Measurements from ENCODE around the gene UBXN11. TPM values are rescaled to one million over a fixed set of nuclear protein-coding genes. Genes with fewer than 3 reads are reported as not detected.

The UBXN11 gene
- total RNA-seq, 1 donor from 2014 or later = 7.1 TPM

DNA sequence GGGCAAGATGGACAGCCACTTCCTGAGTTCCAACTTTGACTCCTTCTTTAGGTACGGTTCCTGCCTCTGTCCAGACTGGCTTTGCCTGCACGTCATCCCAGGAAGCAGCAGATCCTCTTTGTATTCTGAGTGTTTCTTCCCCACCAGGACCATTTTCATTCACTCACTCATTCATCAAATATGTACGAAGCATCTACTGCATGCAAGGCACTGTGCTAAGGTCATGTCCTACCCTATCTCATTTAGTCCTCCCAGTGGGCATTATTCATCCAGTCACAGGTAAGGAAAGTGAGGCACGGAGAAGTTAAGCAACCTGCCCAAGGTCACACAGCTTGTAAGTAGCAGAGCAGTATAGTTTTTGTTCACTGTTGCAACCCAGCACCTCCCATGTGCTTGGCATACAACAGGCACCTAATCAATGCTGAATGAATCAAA is 33.6 kb upstream of the UBXN11 start:
- TF ChIP-seq POLR2AphosphoS5 (IDR thresholded peaks at IDR 0.05; ENCODE audit: insufficient read depth in 1 of 2, low read depth in 1 of 2) (no peak), POLR2A (IDR thresholded peaks at IDR 0.05) (no peak)
- TF ChIP-seq, protein P1, sequence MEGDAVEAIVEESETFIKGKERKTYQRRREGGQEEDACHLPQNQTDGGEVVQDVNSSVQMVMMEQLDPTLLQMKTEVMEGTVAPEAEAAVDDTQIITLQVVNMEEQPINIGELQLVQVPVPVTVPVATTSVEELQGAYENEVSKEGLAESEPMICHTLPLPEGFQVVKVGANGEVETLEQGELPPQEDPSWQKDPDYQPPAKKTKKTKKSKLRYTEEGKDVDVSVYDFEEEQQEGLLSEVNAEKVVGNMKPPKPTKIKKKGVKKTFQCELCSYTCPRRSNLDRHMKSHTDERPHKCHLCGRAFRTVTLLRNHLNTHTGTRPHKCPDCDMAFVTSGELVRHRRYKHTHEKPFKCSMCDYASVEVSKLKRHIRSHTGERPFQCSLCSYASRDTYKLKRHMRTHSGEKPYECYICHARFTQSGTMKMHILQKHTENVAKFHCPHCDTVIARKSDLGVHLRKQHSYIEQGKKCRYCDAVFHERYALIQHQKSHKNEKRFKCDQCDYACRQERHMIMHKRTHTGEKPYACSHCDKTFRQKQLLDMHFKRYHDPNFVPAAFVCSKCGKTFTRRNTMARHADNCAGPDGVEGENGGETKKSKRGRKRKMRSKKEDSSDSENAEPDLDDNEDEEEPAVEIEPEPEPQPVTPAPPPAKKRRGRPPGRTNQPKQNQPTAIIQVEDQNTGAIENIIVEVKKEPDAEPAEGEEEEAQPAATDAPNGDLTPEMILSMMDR (IDR thresholded peaks at IDR 0.05) = no peak
- Histone ChIP-seq H3K27ac (no peak overlapping the region), H3K27me3 (peaks cover 2% of the 10 kb centered on the region), H3K9me3 (no peaks in the 10 kb centered on the region), H3K4me3 (no peak overlapping the region), H3K4me1 (peaks cover 20% of the 10 kb centered on the region), H3K36me3 (no peaks in the 10 kb centered on the region)
- intact Hi-C loops (cut with DNase I) = no loop called here
- DNase-seq (ENCODE audit: extremely low spot score in 2 of 2) = no peak

DNA sequence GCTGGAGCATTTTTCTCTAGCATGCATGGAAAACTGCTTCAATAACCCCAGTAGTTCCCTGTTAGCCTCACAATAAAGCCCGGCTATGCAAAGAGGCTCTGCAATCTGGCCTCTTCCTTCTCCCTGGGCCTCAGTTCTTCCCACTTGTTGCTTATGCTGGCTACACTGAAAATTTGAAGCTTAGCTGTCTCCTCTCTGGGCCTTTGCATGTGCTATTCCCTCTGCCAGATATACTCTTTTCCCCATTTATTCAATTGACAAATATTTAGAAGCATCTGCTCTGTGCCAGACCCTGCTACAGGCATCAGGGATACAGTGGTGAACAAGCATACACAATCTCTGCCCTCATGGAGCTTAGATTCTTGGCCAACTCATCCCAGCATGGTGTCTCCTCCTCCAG is 32.2 kb upstream of the UBXN11 start:
- Histone ChIP-seq H3K27me3 (peaks cover 4% of the 10 kb centered on the region), H3K27ac (no peak overlapping the region), H3K4me1 (peaks cover 20% of the 10 kb centered on the region), H3K36me3 (no peaks in the 10 kb centered on the region), H3K9me3 (no peaks in the 10 kb centered on the region), H3K4me3 (no peak overlapping the region)
- intact Hi-C loops (cut with DNase I) = no loop called here
- TF ChIP-seq, protein P1 (IDR thresholded peaks at IDR 0.05) = no peak
- TF ChIP-seq POLR2AphosphoS5 (IDR thresholded peaks at IDR 0.05; ENCODE audit: insufficient read depth in 1 of 2, low read depth in 1 of 2) = no peak
- no peak for DNase-seq (ENCODE audit: extremely low spot score in 2 of 2)

DNA sequence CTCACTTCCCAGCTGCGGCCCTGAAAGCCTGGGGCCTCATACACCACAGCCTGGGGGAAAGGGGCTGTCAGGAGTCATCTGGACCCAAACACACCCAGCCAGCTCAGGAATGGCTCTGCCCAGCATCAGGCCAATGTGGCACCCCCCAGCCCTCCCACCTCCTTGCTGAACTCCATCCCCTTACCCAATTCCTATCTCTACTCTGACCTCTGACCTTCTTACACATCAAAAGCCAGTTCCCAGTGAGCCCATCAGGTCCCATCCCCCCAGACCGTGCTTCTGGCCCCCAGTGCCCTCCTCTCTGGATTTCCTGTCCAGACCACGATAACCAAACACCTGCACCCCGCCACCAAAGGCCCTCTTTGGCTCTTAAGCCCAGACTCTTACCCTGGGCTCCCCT is 31.2 kb upstream of the UBXN11 start:
- H3K9me3 ChIP-seq = no peaks in the 10 kb centered on the region
- H3K4me3 ChIP-seq = no peak overlapping the region
- DNase-seq (ENCODE audit: extremely low spot score in 2 of 2) = no peak
- intact Hi-C loops (cut with DNase I) = no loop called here
- no peaks in the 10 kb centered on the region for H3K36me3 ChIP-seq
- TF ChIP-seq POLR2AphosphoS5 (IDR thresholded peaks at IDR 0.05; ENCODE audit: insufficient read depth in 1 of 2, low read depth in 1 of 2) (no peak), POLR2A (IDR thresholded peaks at IDR 0.05) (no peak)
- TF ChIP-seq, protein P1 (IDR thresholded peaks at IDR 0.05) = no peak
- no peak overlapping the region for H3K27ac ChIP-seq
- peaks cover 4% of the 10 kb centered on the region for H3K27me3 ChIP-seq
- H3K4me1 ChIP-seq = peaks cover 20% of the 10 kb centered on the region

DNA sequence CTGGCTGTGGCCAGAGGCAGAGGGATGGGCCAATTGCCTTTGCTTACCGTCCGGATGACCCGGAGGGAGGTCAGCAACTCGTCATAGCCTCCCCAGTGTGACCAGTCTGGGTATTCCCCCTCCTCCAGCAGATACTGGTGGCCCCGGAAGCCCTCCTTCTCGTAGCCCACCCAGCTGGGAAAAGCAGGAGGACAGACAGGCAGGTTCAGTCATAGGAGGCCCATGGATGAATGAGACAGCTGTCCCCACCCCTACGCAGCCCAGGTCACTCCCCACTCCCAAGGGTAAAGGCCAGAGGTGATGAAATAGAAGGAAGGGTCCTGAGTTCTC is 30.7 kb upstream of the UBXN11 start:
- H3K4me3 ChIP-seq = no peak overlapping the region
- H3K4me1 ChIP-seq = peaks cover 20% of the 10 kb centered on the region
- no peak for TF ChIP-seq POLR2A (IDR thresholded peaks at IDR 0.05)
- TF ChIP-seq, protein P1 (IDR thresholded peaks at IDR 0.05) = no peak
- no peak for TF ChIP-seq POLR2AphosphoS5 (IDR thresholded peaks at IDR 0.05; ENCODE audit: insufficient read depth in 1 of 2, low read depth in 1 of 2)
- no peaks in the 10 kb centered on the region for H3K36me3 ChIP-seq
- no peak overlapping the region for H3K27ac ChIP-seq
- no peaks in the 10 kb centered on the region for H3K9me3 ChIP-seq
- no peak for DNase-seq (ENCODE audit: extremely low spot score in 2 of 2)
- intact Hi-C loops (cut with DNase I) = no loop called here
- peaks cover 4% of the 10 kb centered on the region for H3K27me3 ChIP-seq

DNA sequence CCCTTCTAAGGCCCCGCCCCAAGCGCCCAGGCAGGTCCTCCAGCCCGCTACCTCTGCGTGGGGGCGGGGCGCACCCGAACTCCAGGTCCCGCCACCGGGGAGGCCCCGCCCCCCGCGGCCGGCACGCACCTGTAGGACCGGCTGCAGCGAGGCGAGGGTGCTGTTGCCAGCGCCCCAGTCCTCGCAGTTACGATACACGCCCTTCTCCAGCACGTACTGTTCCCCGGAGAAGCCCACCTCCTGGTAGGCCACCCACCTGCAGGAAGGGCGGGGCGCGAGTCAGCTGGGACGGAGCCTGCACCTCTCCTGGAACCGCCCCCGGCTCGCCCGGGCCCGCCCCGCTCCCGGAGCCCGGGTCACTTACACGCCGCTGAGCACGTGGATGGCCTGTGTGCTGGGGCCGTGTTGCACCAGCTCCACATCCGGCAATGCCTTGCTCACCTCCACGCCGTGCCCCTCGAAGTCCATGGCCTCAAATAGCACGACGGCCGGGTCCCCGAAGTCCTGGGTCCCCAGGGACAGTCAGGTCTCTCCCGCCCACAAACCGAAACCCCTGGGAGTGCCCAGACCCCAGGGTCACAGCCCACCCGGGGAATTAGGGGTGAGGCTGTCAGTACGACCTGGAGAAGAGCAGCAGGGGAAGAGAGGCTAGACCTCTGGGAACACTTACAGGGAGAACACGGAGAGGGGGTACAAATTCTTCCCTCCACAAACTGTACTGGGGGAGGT is 30.2 kb upstream of the UBXN11 start:
- Histone ChIP-seq H3K27ac (no peak overlapping the region), H3K27me3 (peaks cover 4% of the 10 kb centered on the region), H3K36me3 (no peaks in the 10 kb centered on the region), H3K4me1 (peaks cover 20% of the 10 kb centered on the region), H3K4me3 (peak overlapping the region; percentile 41 to 48), H3K9me3 (no peaks in the 10 kb centered on the region)
- DNase-seq (ENCODE audit: extremely low spot score in 2 of 2) = no peak
- intact Hi-C loops (cut with DNase I) = no loop called here
- TF ChIP-seq, protein P1 (IDR thresholded peaks at IDR 0.05) = no peak
- TF ChIP-seq POLR2A (IDR thresholded peaks at IDR 0.05) = no peak
- TF ChIP-seq POLR2AphosphoS5 (IDR thresholded peaks at IDR 0.05; ENCODE audit: insufficient read depth in 1 of 2, low read depth in 1 of 2) = peak in 1 of 2 donors; percentile 45
